HepG2 (cell line): ENCODE results near the gene PPFIA4. TPM values are rescaled to one million over a fixed set of nuclear protein-coding genes. Genes with fewer than 3 reads are reported as not detected.

Experiments used
- ATAC-seq: fragments of 200-7000 bp; cut with Tn5 transposase; 3 replicates; pipeline ENCODE4 v1.9.1; 2020; ENCODE audit warnings: mild to moderate bottlenecking, moderate library complexity
- BruUV-seq: library from RNA; stranded (reverse); fragments of 400-500 nt; replicated peaks from 2 replicates; lab custom pipeline; 2021; lab: Mats Ljungman, UMichigan
- CTCF ChIA-PET: fragments of 300-600 bp; formaldehyde crosslinking; extraction: SDS; loops from one replicate; lab custom pipeline; 2021; ENCODE audit warnings: low total read pairs, inconsistent platforms, low intra/inter-chr PET ratio; lab: Yijun Ruan, JAX
- POLR2A ChIA-PET: fragments of 350-600 bp; sonication (Branson Sonifier 250); formaldehyde crosslinking; loops from one replicate; lab custom pipeline; 2020; ENCODE audit warnings: antibody characterized with exemption, inconsistent platforms; lab: Yijun Ruan, JAX
- DNase-seq: peaks from one replicate; pipeline ENCODE4 v3.0.0-alpha.2; 2015; ENCODE audit warnings: low spot score
- FAIRE-seq: peaks from 3 replicates; lab custom pipeline; 2011; peaks lifted over from hg19 to GRCh38; lab: Jason Lieb, UNC
- H2AFZ ChIP-seq: one replicate; pipeline ENCODE4 v1.6.1; 2011; ENCODE audit warnings: low read length, inconsistent platforms
- H3K27ac ChIP-seq: fragments of 300-600 bp; 3 replicates; pipeline ENCODE4 v1.8.0; 2011; ENCODE audit warnings: mixed run types, mild to moderate bottlenecking, mixed read lengths, low read length, inconsistent platforms; ENCODE audit not compliant: insufficient read depth; ENCODE audit errors: extremely low read length
- H3K27me3 ChIP-seq, 2 experiments: fragments of 200-600 bp in 1 of 2; 2 replicates in 1 of 2; 3 replicates in 1 of 2; pipeline versions ENCODE4 v1.6.0 to v1.8.0; 2011; ENCODE audit warnings: low read length in 2 of 2, mild to moderate bottlenecking in 2 of 2, moderate library complexity in 2 of 2, inconsistent platforms in 1 of 2; ENCODE audit not compliant: insufficient read depth in 2 of 2, control insufficient read depth in 1 of 2
- H3K36me3 ChIP-seq, 2 experiments: fragments of 200-600 bp in 1 of 2; replicated peaks in 1 of 2; 2 replicates in 1 of 2; 3 replicates in 1 of 2; pipeline versions ENCODE4 v1.5.1 to v1.8.0; 2011; ENCODE audit warnings: low read length in 2 of 2, inconsistent platforms in 1 of 2; ENCODE audit not compliant: insufficient read depth in 2 of 2, control insufficient read depth in 1 of 2
- H3K4me1 ChIP-seq: 2 replicates; pipeline ENCODE4 v1.5.1; 2012; ENCODE audit warnings: low read length, inconsistent platforms; ENCODE audit not compliant: insufficient read depth
- H3K4me2 ChIP-seq: 2 replicates; pipeline ENCODE4 v1.6.0; 2011; ENCODE audit warnings: low read depth, low read length, inconsistent platforms
- H3K4me3 ChIP-seq, 3 experiments: fragments of 200-600 bp in 1 of 3; sonication (generic), shearing (Covaris generic) in 1 of 3; replicated peaks in 1 of 3; 2 replicates each; pipeline ENCODE4 v1.5.1; 2011 to 2016; ENCODE audit warnings: low read length in 3 of 3, inconsistent platforms in 2 of 3, low read depth in 2 of 3, mild to moderate bottlenecking in 2 of 3, control low read depth in 1 of 3, mixed read lengths in 1 of 3; ENCODE audit not compliant: insufficient read depth in 1 of 3
- H3K79me2 ChIP-seq: one replicate; pipeline ENCODE4 v1.6.1; 2011; ENCODE audit warnings: low read length, inconsistent platforms; ENCODE audit not compliant: insufficient read depth
- H3K9ac ChIP-seq: 2 replicates; pipeline ENCODE4 v1.6.0; 2011; ENCODE audit warnings: mild to moderate bottlenecking, low read depth, low read length, inconsistent platforms; ENCODE audit not compliant: insufficient read depth
- H3K9me3 ChIP-seq: 2 replicates; pipeline ENCODE4 v1.5.1; 2012; ENCODE audit warnings: mild to moderate bottlenecking, low read length
- H4K20me1 ChIP-seq: 2 replicates; pipeline ENCODE4 v1.6.0; 2011; ENCODE audit warnings: inconsistent platforms, mild to moderate bottlenecking, low read length, moderate library complexity; ENCODE audit not compliant: insufficient read depth
- BRF2 ChIP-seq: sonication (generic); formaldehyde crosslinking; IDR thresholded peaks from 2 replicates; pipeline ENCODE4 v1.8.1; 2022; ENCODE audit warnings: mild to moderate bottlenecking, missing genetic modification reagents
- CEBPG ChIP-seq: IDR thresholded peaks from 2 replicates; pipeline ENCODE4 v1.6.1; 2016
- GABPB1 ChIP-seq: IDR thresholded peaks from 2 replicates; pipeline ENCODE4 v1.6.1; 2016; ENCODE audit warnings: mild to moderate bottlenecking, missing genetic modification reagents, moderate library complexity, missing compliant biosample characterization
- GRHL1 ChIP-seq: sonication (generic); formaldehyde crosslinking; conservative IDR thresholded peaks from 2 replicates; pipeline ENCODE4 v1.8.0; 2022; ENCODE audit warnings: missing genetic modification reagents
- MXD4 ChIP-seq: IDR thresholded peaks from 2 replicates; pipeline ENCODE4 v1.6.1; 2016; ENCODE audit warnings: mild to moderate bottlenecking, missing biosample characterization, missing genetic modification reagents
- NCOA1 ChIP-seq: sonication (generic); formaldehyde crosslinking; IDR thresholded peaks from 2 replicates; pipeline ENCODE4 v1.9.0; 2021; ENCODE audit warnings: missing genetic modification reagents
- NFRKB ChIP-seq: fragments of 450-650 bp; IDR thresholded peaks from 2 replicates; pipeline ENCODE4 v1.6.1; 2017
- PAX8 ChIP-seq: sonication (generic); formaldehyde crosslinking; IDR thresholded peaks from 2 replicates; pipeline ENCODE4 v1.8.0; 2022; ENCODE audit warnings: mild to moderate bottlenecking, missing genetic modification reagents, borderline replicate concordance
- PRDM15 ChIP-seq: sonication (generic); formaldehyde crosslinking; IDR thresholded peaks from 2 replicates; pipeline ENCODE4 v1.4.0; 2020; ENCODE audit warnings: missing genetic modification reagents
- SMARCE1 ChIP-seq: fragments of 450-650 bp; IDR thresholded peaks from 2 replicates; pipeline ENCODE4 v1.6.1; 2017; ENCODE audit warnings: borderline replicate concordance
- SRY ChIP-seq: sonication (generic); formaldehyde crosslinking; IDR thresholded peaks from 2 replicates; pipeline ENCODE4 v1.8.0; 2022; ENCODE audit warnings: mild to moderate bottlenecking, missing genetic modification reagents
- ZBTB21 ChIP-seq: sonication (generic); formaldehyde crosslinking; IDR thresholded peaks from 2 replicates; pipeline ENCODE4 v1.4.0; 2020; ENCODE audit warnings: missing genetic modification reagents
- ZEB1 ChIP-seq: IDR thresholded peaks from 2 replicates; pipeline ENCODE4 v1.6.1; 2012; ENCODE audit warnings: mild to moderate bottlenecking, low read depth, inconsistent platforms; ENCODE audit not compliant: insufficient replicate concordance
- ZFP41 ChIP-seq: sonication (generic); formaldehyde crosslinking; IDR thresholded peaks from 2 replicates; pipeline ENCODE4 v1.4.0; 2020; ENCODE audit warnings: mild to moderate bottlenecking, missing genetic modification reagents, borderline replicate concordance
- ZNF263 ChIP-seq: sonication (generic); formaldehyde crosslinking; IDR thresholded peaks from 2 replicates; pipeline ENCODE4 v1.4.0; 2020; ENCODE audit warnings: missing genetic modification reagents
- ZNF367 ChIP-seq: sonication (generic); formaldehyde crosslinking; IDR thresholded peaks from 2 replicates; pipeline ENCODE4 v1.4.0; 2020; ENCODE audit warnings: missing genetic modification reagents, borderline replicate concordance
- ZNF441 ChIP-seq: sonication (generic); formaldehyde crosslinking; IDR thresholded peaks from 2 replicates; pipeline ENCODE4 v1.7.0; 2021; ENCODE audit warnings: missing genetic modification reagents, borderline replicate concordance
- ZNF644 ChIP-seq: IDR thresholded peaks from 2 replicates; pipeline ENCODE4 v1.6.1; 2016; ENCODE audit warnings: low read depth
- ZNF766 ChIP-seq: sonication (generic); formaldehyde crosslinking; IDR thresholded peaks from 2 replicates; pipeline ENCODE4 v1.5.0; 2020; ENCODE audit warnings: missing genetic modification reagents, borderline replicate concordance
- WGBS: methylation state at CpG from one replicate; pipeline ENCODE4 v1.1.6; 2017; ENCODE audit warnings: low lambda C conversion rate; 5-methylcytosine and 5-hydroxymethylcytosine counted together
- in situ Hi-C: cut with HindIII; loops from 2 replicates; pipeline ENCODE4 v1.10.0; 2017; ENCODE audit warnings: low pct_unique_long_range_greater_than_20kb; ENCODE audit not compliant: extremely low pct_ligation_motif_present
- intact Hi-C: fragments of 100-400 bp; cut with micrococcal nuclease; formaldehyde crosslinking; loops from one replicate; pipeline ENCODE4 v1.10.0; 2022; ENCODE audit not compliant: unreplicated experiment
- polyA plus RNA-seq, 8 experiments: library from polyadenylated mRNA; depleted of rRNA in 3 of 8; stranded (reverse) in 7 of 8; unstranded in 1 of 8; fragments of >200 nt; fragmentation: Illumina TruSeq in 4 of 8; extraction: Trizol in 4 of 8; gene quantifications; 2 replicates each; pipeline versions ENCODE4 v1.2.1 to v1.2.3, GENCODE V29; 2011 to 2016; ENCODE audit warnings: low read depth in 4 of 8, missing spikeins in 1 of 8, mixed read lengths in 1 of 8; ENCODE audit not compliant: insufficient read depth in 1 of 8
- total RNA-seq, 5 experiments: library from RNA; depleted of rRNA; stranded (reverse); fragments of >200 nt; fragmentation: Illumina TruSeq; extraction: Trizol; gene quantifications; 2 replicates each; pipeline ENCODE4 v1.2.3, GENCODE V29; 2016; ENCODE audit warnings: low read depth in 1 of 5

The PPFIA4 gene
- total and polyA plus RNA-seq, 2 of the 13 experiments (the other 11 are each of a cell fraction or from before 2014, with no cell fraction given), result 6.4 TPM; not detected in 1

- TF ChIP-seq GABPB1, result no peak
- no peak for TF ChIP-seq NCOA1 (CRISPR knock-in tag)
- TF ChIP-seq GRHL1 (CRISPR knock-in tag), result no peak
- TF ChIP-seq SMARCE1, result no peak
- TF ChIP-seq ZNF263 (CRISPR knock-in tag), result no peak
- no peak for TF ChIP-seq SRY (CRISPR knock-in tag)
- TF ChIP-seq NFRKB, result no peak
- TF ChIP-seq ZFP41, result no peak
- TF ChIP-seq, all 625 proteins: peak for 0
Measured at GRCh38 chr1:203077367-203077766, 51.1 kb downstream of the PPFIA4 start (continued).

GRCh38 chr1:203077956-203078355, 51.7 kb downstream of the PPFIA4 start:
- Histone ChIP-seq H3K36me3 (no peaks in the 10 kb centered on the region), H3K9ac (no peak overlapping the region), H3K27me3 (peaks cover 2 to 21% of the 10 kb centered on the region in 2 experiments; a peak in 3 of 5 replicates), H3K9me3 (no peaks in the 10 kb centered on the region), H3K79me2 (no peaks in the 10 kb centered on the region), H4K20me1 (no peaks in the 10 kb centered on the region), H2AFZ (no peak overlapping the region), H3K4me2 (no peak overlapping the region), H3K4me1 (no peaks in the 10 kb centered on the region), H3K4me3 (no peak overlapping the region), H3K27ac (no peak overlapping the region)
- no peak for DNase-seq
- ChIA-PET POLR2A (no interaction called here), CTCF (no interaction called here)
- no peak for FAIRE-seq
- no TSS peak for BruUV-seq
- intact Hi-C loops (no loop called here), in situ Hi-C loops (no loop called here)
- no peak for ATAC-seq
- whole genome bisulfite sequencing, result no CpG with 5 or more reads among the region's 2 CpGs
- TF ChIP-seq ZBTB21 (CRISPR knock-in tag) (no peak), PRDM15 (CRISPR knock-in tag) (no peak), MXD4 (CRISPR knock-in tag) (no peak), BRF2 (CRISPR knock-in tag) (no peak), ZNF766 (no peak), PAX8 (CRISPR knock-in tag) (no peak), ZEB1 (no peak), CEBPG (CRISPR knock-in tag) (no peak), ZNF441 (CRISPR knock-in tag) (no peak), ZNF367 (no peak), ZNF644 (CRISPR knock-in tag) (no peak)
